HepG2 (cell line): ENCODE measurements around the gene ALPK3. TPM values are rescaled to one million over a fixed set of nuclear protein-coding genes. Genes with fewer than 3 reads are reported as not detected.

Source experiments
- ADNP ChIP-seq: sonication (generic); formaldehyde crosslinking; IDR thresholded peaks from 2 replicates; pipeline ENCODE4 v1.4.0; 2020; ENCODE audit warnings: missing genetic modification reagents
- BHLHE40 ChIP-seq: IDR thresholded peaks from 2 replicates; pipeline ENCODE4 v1.6.1; 2011; ENCODE audit warnings: low read length, improper control_type of control experiment
- BRD4 ChIP-seq: sonication (generic); formaldehyde crosslinking; IDR thresholded peaks from 2 replicates; pipeline ENCODE4 v1.4.0; 2020; ENCODE audit warnings: missing genetic modification reagents
- CHCHD3 ChIP-seq: sonication (generic); formaldehyde crosslinking; IDR thresholded peaks from 2 replicates; pipeline ENCODE4 v1.8.0; 2022; ENCODE audit warnings: mild to moderate bottlenecking, missing genetic modification reagents, moderate library complexity
- ELK4 ChIP-seq: sonication (generic); formaldehyde crosslinking; IDR thresholded peaks from 2 replicates; pipeline ENCODE4 v1.9.0; 2021; ENCODE audit warnings: missing genetic modification reagents, borderline replicate concordance
- ERF ChIP-seq: IDR thresholded peaks from 2 replicates; pipeline ENCODE4 v1.6.1; 2018; ENCODE audit warnings: missing biosample characterization, missing genetic modification reagents
- GABPA ChIP-seq, 2 experiments: IDR thresholded peaks; 2 replicates each; pipeline ENCODE4 v1.6.1; 2011 to 2016; ENCODE audit warnings: low read depth in 2 of 2, low read length in 1 of 2, missing biosample characterization in 1 of 2, missing genetic modification characterization in 1 of 2
- GLI4 ChIP-seq: sonication (generic); formaldehyde crosslinking; IDR thresholded peaks from 2 replicates; pipeline ENCODE4 v1.5.1; 2020; ENCODE audit warnings: missing genetic modification reagents, mild to moderate bottlenecking, moderate library complexity, borderline replicate concordance
- KAT8 ChIP-seq: IDR thresholded peaks from 2 replicates; pipeline ENCODE4 v1.6.1; 2016; ENCODE audit warnings: missing genetic modification reagents, missing compliant biosample characterization
- KLF12 ChIP-seq: sonication (generic); formaldehyde crosslinking; IDR thresholded peaks from 2 replicates; pipeline ENCODE4 v1.4.0; 2020; ENCODE audit warnings: missing genetic modification reagents, borderline replicate concordance
- NFYB ChIP-seq: sonication (generic); formaldehyde crosslinking; IDR thresholded peaks from 2 replicates; pipeline ENCODE4 v1.4.0; 2020; ENCODE audit warnings: missing genetic modification reagents
- NPAS2 ChIP-seq: sonication (generic); formaldehyde crosslinking; IDR thresholded peaks from 2 replicates; pipeline ENCODE4 v1.8.0; 2022; ENCODE audit warnings: mild to moderate bottlenecking, missing genetic modification reagents, borderline replicate concordance
- NR0B2 ChIP-seq: sonication (generic); formaldehyde crosslinking; IDR thresholded peaks from 2 replicates; pipeline ENCODE4 v1.4.0; 2020; ENCODE audit warnings: mild to moderate bottlenecking, missing genetic modification reagents
- PHB2 ChIP-seq: fragments of 450-650 bp; IDR thresholded peaks from 2 replicates; pipeline ENCODE4 v1.6.1; 2018; ENCODE audit not compliant: partially characterized antibody
- PLRG1 ChIP-seq: fragments of 450-650 bp; conservative IDR thresholded peaks from 2 replicates; pipeline ENCODE4 v1.6.1; 2016
- RARG ChIP-seq: sonication (generic); formaldehyde crosslinking; IDR thresholded peaks from 2 replicates; pipeline ENCODE4 v1.4.0; 2020; ENCODE audit warnings: low read depth, mild to moderate bottlenecking, missing genetic modification reagents
- RFXAP ChIP-seq: sonication (generic); formaldehyde crosslinking; IDR thresholded peaks from 2 replicates; pipeline ENCODE4 v1.4.0; 2020; ENCODE audit warnings: missing genetic modification reagents, borderline replicate concordance
- ZFP36 ChIP-seq: fragments of 150-350 bp; IDR thresholded peaks from 2 replicates; pipeline ENCODE4 v1.6.1; 2018; ENCODE audit warnings: borderline replicate concordance, low read length, low read depth; ENCODE audit not compliant: partially characterized antibody
- ZNF101 ChIP-seq: sonication (generic); formaldehyde crosslinking; IDR thresholded peaks from 2 replicates; pipeline ENCODE4 v1.4.0; 2020; ENCODE audit warnings: mild to moderate bottlenecking, low read depth, missing genetic modification reagents, borderline replicate concordance
- ZNF205 ChIP-seq: IDR thresholded peaks from 2 replicates; pipeline ENCODE4 v1.6.1; 2018; ENCODE audit warnings: missing biosample characterization, missing genetic modification reagents
- ZNF234 ChIP-seq: sonication (generic); formaldehyde crosslinking; conservative IDR thresholded peaks from 2 replicates; pipeline ENCODE4 v1.5.1; 2020; ENCODE audit warnings: mild to moderate bottlenecking, missing genetic modification reagents
- ZNF484 ChIP-seq: sonication (generic); formaldehyde crosslinking; IDR thresholded peaks from 2 replicates; pipeline ENCODE4 v1.5.1; 2020; ENCODE audit warnings: mild to moderate bottlenecking, low read depth, missing genetic modification reagents, borderline replicate concordance
- ZNF616 ChIP-seq: sonication (generic); formaldehyde crosslinking; IDR thresholded peaks from 2 replicates; pipeline ENCODE4 v1.5.0; 2020; ENCODE audit warnings: low read depth, mild to moderate bottlenecking, missing genetic modification reagents
- ZNF678 ChIP-seq: sonication (generic); formaldehyde crosslinking; IDR thresholded peaks from 2 replicates; pipeline ENCODE4 v1.4.0; 2020; ENCODE audit warnings: mild to moderate bottlenecking, missing genetic modification reagents
- ZNF75D ChIP-seq: sonication (generic); formaldehyde crosslinking; IDR thresholded peaks from 2 replicates; pipeline ENCODE4 v1.8.1; 2023; ENCODE audit warnings: missing genetic modification reagents, mild to moderate bottlenecking, borderline replicate concordance
- ZUFSP ChIP-seq: sonication (generic); formaldehyde crosslinking; IDR thresholded peaks from 2 replicates; pipeline ENCODE4 v1.9.0; 2021; ENCODE audit warnings: missing genetic modification reagents, mild to moderate bottlenecking, borderline replicate concordance
- polyA plus RNA-seq, 8 experiments: library from polyadenylated mRNA; depleted of rRNA in 3 of 8; stranded (reverse) in 7 of 8; unstranded in 1 of 8; fragments of >200 nt; fragmentation: Illumina TruSeq in 4 of 8; extraction: Trizol in 4 of 8; gene quantifications; 2 replicates each; pipeline versions ENCODE4 v1.2.1 to v1.2.3, GENCODE V29; 2011 to 2016; ENCODE audit warnings: low read depth in 4 of 8, missing spikeins in 1 of 8, mixed read lengths in 1 of 8; ENCODE audit not compliant: insufficient read depth in 1 of 8
- total RNA-seq, 5 experiments: library from RNA; depleted of rRNA; stranded (reverse); fragments of >200 nt; fragmentation: Illumina TruSeq; extraction: Trizol; gene quantifications; 2 replicates each; pipeline ENCODE4 v1.2.3, GENCODE V29; 2016; ENCODE audit warnings: low read depth in 1 of 5

Gene ALPK3
- total and polyA plus RNA-seq, 2 of the 13 experiments (the other 11 are each of a cell fraction or from before 2014, with no cell fraction given): 0.04 to 0.42 TPM

GRCh38 chr15:84818261-84819131, 1.3 kb downstream of the ALPK3 start (continued):
- TF ChIP-seq GABPA (IDR thresholded peaks at IDR 0.05; ENCODE audit: low read depth, low read length) (no peak; the same call in 1 of the 2 replicates), GABPA (CRISPR knock-in tag; IDR thresholded peaks at IDR 0.05; ENCODE audit: low read depth) (peak; percentile 75), GLI4 (CRISPR knock-in tag) (no peak), BHLHE40 (no peak), PLRG1 (no peak), ZNF205 (CRISPR knock-in tag) (no peak), NPAS2 (CRISPR knock-in tag) (no peak), PHB2 (no peak), ZNF101 (no peak), ELK4 (CRISPR knock-in tag) (no peak), KAT8 (peak; percentile 48), NFYB (CRISPR knock-in tag) (no peak), ZNF75D (CRISPR knock-in tag) (no peak), ADNP (no peak), ZFP36 (no peak), BRD4 (CRISPR knock-in tag) (no peak; the same call in 1 of the 2 replicates), ZNF616 (CRISPR knock-in tag) (no peak), RARG (no peak), ZNF678 (CRISPR knock-in tag) (no peak), NR0B2 (no peak), ZNF234 (CRISPR knock-in tag) (no peak), ZUFSP (no peak), CHCHD3 (no peak), ZNF484 (CRISPR knock-in tag) (no peak), ERF (CRISPR knock-in tag) (no peak), RFXAP (CRISPR knock-in tag) (0 out of 2 replicates have a peak, but pooled peaks have one; percentile 50), KLF12 (CRISPR knock-in tag) (no peak)
